GM23248 (cell line): ENCODE data around the gene STAT1.

ENCODE experiments used
- EZH2 ChIP-seq: fragments of 200-600 bp; sonication (generic); IDR thresholded peaks from 2 replicates; pipeline ENCODE4 v1.6.1; 2018; ENCODE audit warnings: antibody characterized with exemption, mild to moderate bottlenecking; ENCODE audit not compliant: insufficient read depth, poor library complexity, severe bottlenecking
- EZH2phosphoT487 ChIP-seq: fragments of 200-600 bp; sonication (generic); IDR thresholded peaks from 2 replicates; pipeline ENCODE4 v1.6.1; 2018; ENCODE audit warnings: antibody characterized with exemption, moderate library complexity, mild to moderate bottlenecking, low read depth; ENCODE audit not compliant: insufficient read depth

DNA sequence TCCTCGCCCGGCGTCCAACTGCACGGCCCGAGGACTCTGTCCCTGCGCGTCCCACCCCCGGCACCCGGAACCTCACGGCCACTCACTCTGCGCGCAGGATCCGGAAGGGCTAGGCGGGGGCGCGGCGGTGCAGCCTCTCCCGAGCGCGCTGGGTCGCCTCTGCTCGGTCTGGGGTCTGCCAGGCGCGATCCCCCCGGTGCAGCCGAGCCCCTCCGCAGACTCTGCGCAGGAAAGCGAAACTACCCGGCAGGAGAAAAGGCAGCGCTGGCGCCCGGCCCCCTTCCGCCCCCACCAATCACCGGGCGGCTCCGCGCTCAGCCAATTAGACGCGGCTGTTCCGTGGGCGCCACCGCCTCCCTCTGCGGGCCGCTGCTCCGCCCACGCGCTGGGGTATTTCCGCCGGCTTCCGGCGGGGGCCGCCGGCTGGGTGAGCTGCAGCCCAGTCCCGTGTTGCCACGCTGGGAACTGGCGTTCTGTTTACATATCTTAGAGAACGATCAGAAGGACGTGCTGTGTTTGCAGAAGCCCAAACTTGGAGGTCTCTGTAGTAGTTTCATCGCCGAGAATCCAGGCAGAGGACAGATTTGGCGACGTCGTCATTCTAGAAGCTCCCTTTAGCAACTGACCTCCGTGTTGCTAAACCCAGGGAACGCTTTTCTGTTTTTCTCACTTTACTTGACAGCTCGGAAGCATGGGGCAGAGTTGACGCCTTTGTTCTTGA lies at the start of gene STAT1:
- no peak for TF ChIP-seq EZH2phosphoT487
- TF ChIP-seq EZH2, result no peak
